SU-DHL-6 (cell line): ENCODE data around the gene PPFIBP1.

ENCODE experiments used
- CTCF ChIP-seq: fragments of 200-600 bp; sonication (generic); IDR thresholded peaks from one replicate; pipeline ENCODE4 v1.5.1; 2017; ENCODE audit warnings: antibody characterized with exemption, mild to moderate bottlenecking, low read length, moderate library complexity; ENCODE audit not compliant: insufficient read depth, poor library complexity, severe bottlenecking
- EZH2phosphoT487 ChIP-seq: fragments of 200-600 bp; sonication (generic), shearing (Covaris generic); conservative IDR thresholded peaks from 2 replicates; pipeline ENCODE4 v1.6.1; 2018; ENCODE audit warnings: mild to moderate bottlenecking, antibody characterized with exemption, low read length, moderate library complexity, mixed read lengths

DNA sequence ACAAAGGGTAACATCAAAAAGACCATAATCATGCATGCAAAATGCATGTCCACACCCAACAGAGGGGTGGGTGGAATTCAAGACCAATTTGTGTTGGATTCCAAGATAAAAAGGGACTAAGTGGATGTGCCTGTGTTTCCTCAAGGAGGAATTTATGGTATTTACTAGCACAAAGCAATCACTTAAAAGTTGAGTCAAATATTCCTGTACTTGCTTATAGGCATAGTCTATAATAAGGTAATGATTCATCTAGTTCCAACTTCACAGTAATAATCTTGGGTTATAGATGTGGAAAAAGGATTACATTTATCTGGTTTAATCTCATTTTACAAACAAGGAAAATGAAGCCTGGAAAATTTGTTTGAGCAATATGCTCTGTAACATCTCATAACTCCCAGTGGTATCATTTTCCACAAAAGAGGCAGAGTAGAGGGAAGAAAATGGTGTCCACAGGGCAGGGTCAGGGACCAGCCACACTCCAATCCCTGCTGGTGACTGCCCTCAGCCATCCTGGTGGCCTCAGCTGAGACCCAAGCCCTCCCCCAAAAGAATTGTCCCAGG lies 91.4 kb downstream of the PPFIBP1 start:
- TF ChIP-seq CTCF = no peak
- no peak for TF ChIP-seq EZH2phosphoT487
